ENCODE measurements around the gene MOSPD3. TPM values are rescaled to one million over a fixed set of nuclear protein-coding genes. Genes with fewer than 3 reads are reported as not detected.
"Not testable (repeated sequence)": the region's sequence is repeated elsewhere in the genome, so short reads cannot be mapped to it uniquely, and the experiment has no call there.

The MOSPD3 gene
- polyA plus RNA-seq, 1 experiment: 15.0 TPM

DNA sequence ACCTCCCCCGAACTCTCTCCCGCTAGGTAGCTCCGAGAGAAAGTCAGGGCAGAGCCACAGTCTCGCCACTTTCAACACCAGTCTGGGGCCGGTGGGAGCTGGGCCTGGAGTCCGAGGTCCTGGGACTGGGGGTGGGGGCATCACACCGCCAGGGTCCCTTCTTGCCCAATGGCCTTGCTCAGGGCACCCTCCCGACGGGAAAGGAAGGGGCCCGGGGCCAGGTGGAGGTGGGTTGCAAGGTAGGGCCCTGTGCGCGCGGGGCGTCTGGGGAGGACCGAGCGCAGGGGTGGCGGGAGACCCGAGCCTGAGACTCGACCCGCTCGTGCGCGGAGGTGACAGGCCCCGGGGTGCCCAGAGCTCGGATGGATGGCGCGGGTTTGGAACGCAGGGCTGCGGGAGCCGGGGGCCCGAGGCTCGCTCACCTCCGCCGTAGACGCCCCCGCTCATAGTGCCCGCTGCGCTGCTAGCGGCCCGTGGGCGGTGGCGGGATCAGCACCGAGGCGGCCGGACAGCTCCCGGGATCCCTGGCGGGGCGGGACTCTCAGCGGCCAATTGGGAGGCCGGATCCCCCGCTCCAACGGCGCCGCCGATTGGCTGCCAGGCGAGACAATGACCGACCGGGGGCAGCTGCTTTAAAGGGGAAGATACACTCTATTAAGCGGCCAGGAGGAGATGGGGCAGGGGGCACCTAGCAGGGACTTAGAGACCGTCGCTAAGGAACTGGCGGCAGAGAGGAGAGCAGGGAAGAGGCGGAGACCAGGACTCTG, 43.8 kb downstream of the MOSPD3 start, which contains the start of gene ACTL6B:
Gene ACTL6B, minus strand, starts transcription at position 541 of the 767 bp plus-strand sequence. Its CDS starts 94 bp downstream, at position 447.
- no peak for DNase-seq (ENCODE audit: low read depth)
- ChIA-PET CTCF (interaction anchor here (1.2 kb wide), 1 partner anchor 23 kb away, joined by 3 read pairs; no protein-coding TSS in a partner anchor), POLR2A (no interaction called here)
- TF ChIP-seq CTCF (IDR thresholded peaks at IDR 0.05; ENCODE audit: insufficient read depth, low read depth, low read length): no peak
- H3K36me3 ChIP-seq (ENCODE audit: control insufficient read depth, insufficient read depth, low read length): no peaks in the 10 kb centered on the region
- H3K4me3 ChIP-seq (ENCODE audit: low read depth, low read length): no peak within 1 kb of the TSS
- H3K27me3 ChIP-seq (ENCODE audit: control insufficient read depth, insufficient read depth, low read length): peaks cover 4% of the 10 kb centered on the region

GRCh38 chr7:100662194-100662776, 49.9 kb downstream of the MOSPD3 start:
- CTCF ChIA-PET: interaction anchor here (1.1 to 2.7 kb wide), 2 partner anchors 29 to 98 kb away, joined by 4 to 7 read pairs; no protein-coding TSS in a partner anchor
- POLR2A ChIA-PET: not testable (repeated sequence)

More at GRCh38 chr7:100662194-100662776, 49.9 kb downstream of the MOSPD3 start:
- H3K36me3 ChIP-seq (ENCODE audit: control insufficient read depth, insufficient read depth, low read length); DNase-seq (ENCODE audit: low read depth); H3K27me3 ChIP-seq (ENCODE audit: control insufficient read depth, insufficient read depth, low read length); H3K4me3 ChIP-seq (ENCODE audit: low read depth, low read length): not testable (repeated sequence)

Small RNA genes lying within 50 kb of the gene (small RNA-seq; reads per million reads assigned to genes)
- not detected for gene SAP25 (ENCODE audit: insufficient read length, low read depth, low replicate concordance)

Other genes starting within 250 kb of the MOSPD3 start
- 0.27 and 0.49 TPM in 2 replicates for gene PILRA, start 239.1 kb upstream of the MOSPD3 start, polyA plus RNA-seq (2011; rRNA removed)
- gene ZCWPW1, start 183.8 kb upstream of the MOSPD3 start, polyA plus RNA-seq (2011; rRNA removed): 2.2 and 2.8 TPM in 2 replicates
- 15.7 and 19.1 TPM in 2 replicates for gene MEPCE, start 182.7 kb upstream of the MOSPD3 start, polyA plus RNA-seq (2011; rRNA removed)
- gene PPP1R35, start 176.0 kb upstream of the MOSPD3 start, polyA plus RNA-seq (2011; rRNA removed): 10.6 and 13.1 TPM in 2 replicates
- gene SPACDR, start 148.3 kb upstream of the MOSPD3 start, polyA plus RNA-seq (2011; rRNA removed): 0.21 and 0.32 TPM in 2 replicates
- 9.7 and 20.7 TPM in 2 replicates for gene TSC22D4, start 133.3 kb upstream of the MOSPD3 start, polyA plus RNA-seq (2011; rRNA removed)
- 0.10 and 0.15 TPM in 2 replicates for gene NYAP1, start 128.6 kb upstream of the MOSPD3 start, polyA plus RNA-seq (2011; rRNA removed)
- 6.3 and 10.9 TPM in 2 replicates for gene AGFG2, start 73.3 kb upstream of the MOSPD3 start, polyA plus RNA-seq (2011; rRNA removed)
- gene SAP25, start 38.6 kb upstream of the MOSPD3 start, polyA plus RNA-seq (2011; rRNA removed): 0.20 and 0.34 TPM in 2 replicates
- gene LRCH4, start 26.4 kb upstream of the MOSPD3 start, polyA plus RNA-seq (2011; rRNA removed): 9.1 and 20.0 TPM in 2 replicates
- 0.33 and 0.40 TPM in 2 replicates for gene FBXO24, start 26.2 kb upstream of the MOSPD3 start, polyA plus RNA-seq (2011; rRNA removed)
- gene PCOLCE, start 10.2 kb upstream of the MOSPD3 start, polyA plus RNA-seq (2011; rRNA removed): 173 and 433 TPM in 2 replicates
- 0.49 and 0.72 TPM in 2 replicates for gene TFR2, start 29.0 kb downstream of the MOSPD3 start, polyA plus RNA-seq (2011; rRNA removed)
- gene ACTL6B, start 43.9 kb downstream of the MOSPD3 start, polyA plus RNA-seq (2011; rRNA removed): not detected in 2 replicates
- gene GNB2, start 61.2 kb downstream of the MOSPD3 start, polyA plus RNA-seq (2011; rRNA removed): 87.4 and 172 TPM in 2 replicates
- 5.7 and 7.6 TPM in 2 replicates for gene GIGYF1, start 81.7 kb downstream of the MOSPD3 start, polyA plus RNA-seq (2011; rRNA removed)
- 24.5 and 35.2 TPM in 2 replicates for gene POP7, start 93.6 kb downstream of the MOSPD3 start, polyA plus RNA-seq (2011; rRNA removed)
- gene EPO, start 107.9 kb downstream of the MOSPD3 start, polyA plus RNA-seq (2011; rRNA removed): not detected in 2 replicates
- not detected in 2 replicates for gene ZAN, start 121.1 kb downstream of the MOSPD3 start, polyA plus RNA-seq (2011; rRNA removed)
- gene EPHB4, start 215.0 kb downstream of the MOSPD3 start, polyA plus RNA-seq (2011; rRNA removed): 23.8 and 30.5 TPM in 2 replicates
- gene SLC12A9, start 240.2 kb downstream of the MOSPD3 start, polyA plus RNA-seq (2011; rRNA removed): 14.2 and 23.1 TPM in 2 replicates

Data from BJ (cell line).